NCI-H526 treated with DMSO at 0.1 percent for 48 hours (cell line): ENCODE data around the gene ZFP1.
"Not testable (repeated sequence)": the region's sequence is repeated elsewhere in the genome, so short reads cannot be mapped to it uniquely, and the experiment has no call there.

ENCODE experiments used
- DNase-seq: peaks from one replicate; lab custom pipeline; 2025; lab: John Stamatoyannopoulos, UW

The ZFP1 gene

GRCh38 chr16:75204410-75204758 lies 56.1 kb downstream of the ZFP1 start:
- DNase-seq = no peak

GRCh38 chr16:75204905-75205304 lies 56.6 kb downstream of the ZFP1 start:
- DNase-seq = not testable (repeated sequence)

- DNase-seq = not testable (repeated sequence)
Measured at GRCh38 chr16:75205438-75205837, 57.1 kb downstream of the ZFP1 start.

- not testable (repeated sequence) for DNase-seq
Measured at GRCh38 chr16:75205961-75206748, 57.8 kb downstream of the ZFP1 start.

- DNase-seq = no peak
Measured at GRCh38 chr16:75206749-75207451, 58.6 kb downstream of the ZFP1 start, which contains the start of gene CTRB2. Gene CTRB2, minus strand, starts transcription at chr16:75207161. Its CDS starts 20 bp downstream, at chr16:75207141.

- no peak for DNase-seq
Measured at GRCh38 chr16:75207831-75208230, 59.5 kb downstream of the ZFP1 start.

GRCh38 chr16:75208242-75208825 lies 60.0 kb downstream of the ZFP1 start:
- DNase-seq = no peak

- DNase-seq = no peak
Measured at GRCh38 chr16:75208861-75209505, 60.7 kb downstream of the ZFP1 start.

GRCh38 chr16:75209514-75209913 lies 61.2 kb downstream of the ZFP1 start:
- DNase-seq = not testable (repeated sequence)

- no peak for DNase-seq
Measured at GRCh38 chr16:75209944-75210343, 61.6 kb downstream of the ZFP1 start.

- not testable (repeated sequence) for DNase-seq
Measured at GRCh38 chr16:75211286-75211685, 63.0 kb downstream of the ZFP1 start.

GRCh38 chr16:75216127-75216526 lies 67.8 kb downstream of the ZFP1 start:
- no peak for DNase-seq

GRCh38 chr16:75216576-75216975 lies 68.3 kb downstream of the ZFP1 start:
- no peak for DNase-seq

GRCh38 chr16:75217389-75217851 lies 69.1 kb downstream of the ZFP1 start:
- no peak for DNase-seq

- DNase-seq = no peak
Measured at GRCh38 chr16:75218256-75219076, 70.1 kb downstream of the ZFP1 start, which contains the start of gene CTRB1. Gene CTRB1, plus strand, starts transcription at chr16:75218988. Its CDS starts 20 bp downstream, at chr16:75219008.

GRCh38 chr16:75219088-75219487 lies 70.8 kb downstream of the ZFP1 start:
- no peak for DNase-seq

- no peak for DNase-seq
Measured at GRCh38 chr16:75219838-75220237, 71.5 kb downstream of the ZFP1 start.
